Measurements from ENCODE around the gene NOL8. TPM values are rescaled to one million over a fixed set of nuclear protein-coding genes. Genes with fewer than 3 reads are reported as not detected.

Gene NOL8
- total and polyA plus RNA-seq, 4 donors: 5.3 to 21.2 (median 12.8) TPM

- no peaks in the 10 kb centered on the region for H3K9me3 ChIP-seq (ENCODE audit: control insufficient read depth in 4 of 4, low read length in 3 of 4)
- peak overlapping the region; percentile 86 to 95 for H3K9ac ChIP-seq (ENCODE audit: low read depth in 1 of 2, low read length in 2 of 2)
- peak overlapping the region; percentile 55 to 100 (median 99) for H3K4me3 ChIP-seq (ENCODE audit: low read depth in 1 of 3, low read length in 3 of 3)
- no peak for DNase-seq (ENCODE audit: low spot score)
- TF ChIP-seq TAF1 (conservative IDR thresholded peaks at IDR 0.05) (no peak), YY1 (IDR thresholded peaks at IDR 0.05) (no peak), NR2F2 (IDR thresholded peaks at IDR 0.05) (no peak), MAX (IDR thresholded peaks at IDR 0.05) (no peak), HNF4A (conservative IDR thresholded peaks at IDR 0.05) (no peak), FOXA2 (IDR thresholded peaks at IDR 0.05) (no peak), CTCF (IDR thresholded peaks at IDR 0.05; ENCODE audit: low read depth, low read length, missing input control) (no peak), FOXA1 (IDR thresholded peaks at IDR 0.05) (no peak), JUND (IDR thresholded peaks at IDR 0.05) (no peak), RAD21 (IDR thresholded peaks at IDR 0.05) (no peak), REST (IDR thresholded peaks at IDR 0.05) (no peak), EGR1 (IDR thresholded peaks at IDR 0.05; ENCODE audit: low read depth in 2 of 2) (no peak), RXRA (IDR thresholded peaks at IDR 0.05) (no peak), SP1 (IDR thresholded peaks at IDR 0.05) (no peak), GABPA (IDR thresholded peaks at IDR 0.05 in 1 of 2, conservative IDR thresholded peaks at IDR 0.05 in 1 of 2) (no peak)
- peaks cover 7 to 24% (median 18%) of the 10 kb centered on the region in 4 donors for H3K36me3 ChIP-seq (ENCODE audit: control insufficient read depth in 4 of 4, insufficient read depth in 3 of 4, low read depth in 1 of 4, low read length in 3 of 4)
- 27% methylated on average over 2 of the region's 2 CpGs for whole genome bisulfite sequencing
- H3K27ac ChIP-seq (ENCODE audit: low read depth in 1 of 2, low read length in 2 of 2): peak overlapping the region in 1 of 2 donors; percentile 94
- H3K27me3 ChIP-seq (ENCODE audit: control insufficient read depth in 4 of 4, insufficient read depth in 4 of 4, low read length in 3 of 4): no peaks in the 10 kb centered on the region
- peaks cover 0 to 20% (median 18%) of the 10 kb centered on the region in 4 donors for H3K4me1 ChIP-seq (ENCODE audit: control insufficient read depth in 4 of 4, insufficient read depth in 4 of 4, low read length in 3 of 4)
These were observed 719 bp downstream of the NOL8 start for GRCh38 chr9:92324431-92324830.

GRCh38 chr9:92315456-92315855 lies 9.7 kb downstream of the NOL8 start:
- Histone ChIP-seq H3K9ac (ENCODE audit: low read depth in 1 of 2, low read length in 2 of 2) (no peak overlapping the region), H3K9me3 (ENCODE audit: control insufficient read depth in 4 of 4, low read length in 3 of 4) (no peaks in the 10 kb centered on the region), H3K4me1 (ENCODE audit: control insufficient read depth in 4 of 4, insufficient read depth in 4 of 4, low read length in 3 of 4) (no peaks in the 10 kb centered on the region), H3K27me3 (ENCODE audit: control insufficient read depth in 4 of 4, insufficient read depth in 4 of 4, low read length in 3 of 4) (no peaks in the 10 kb centered on the region), H3K27ac (ENCODE audit: low read depth in 1 of 2, low read length in 2 of 2) (no peak overlapping the region), H3K4me3 (ENCODE audit: low read depth in 1 of 3, low read length in 3 of 3) (no peak overlapping the region), H3K36me3 (ENCODE audit: control insufficient read depth in 4 of 4, insufficient read depth in 3 of 4, low read depth in 1 of 4, low read length in 3 of 4) (peaks cover 16 to 59% (median 43%) of the 10 kb centered on the region in 4 donors)
- no peak for DNase-seq (ENCODE audit: low spot score)
- no peak for TF ChIP-seq GABPA (IDR thresholded peaks at IDR 0.05 in 1 of 2, conservative IDR thresholded peaks at IDR 0.05 in 1 of 2)
- TF ChIP-seq ATF3 (IDR thresholded peaks at IDR 0.05): no peak
- no peak for TF ChIP-seq HNF4G (IDR thresholded peaks at IDR 0.05)
- TF ChIP-seq FOXA1 (IDR thresholded peaks at IDR 0.05): no peak
- no peak for TF ChIP-seq FOXA2 (IDR thresholded peaks at IDR 0.05)
- no peak for TF ChIP-seq MAX (IDR thresholded peaks at IDR 0.05)
- no peak for TF ChIP-seq YY1 (IDR thresholded peaks at IDR 0.05)
- no peak for TF ChIP-seq EGR1 (IDR thresholded peaks at IDR 0.05; ENCODE audit: low read depth in 2 of 2)
- TF ChIP-seq NR2F2 (IDR thresholded peaks at IDR 0.05): no peak
- TF ChIP-seq, protein P1, sequence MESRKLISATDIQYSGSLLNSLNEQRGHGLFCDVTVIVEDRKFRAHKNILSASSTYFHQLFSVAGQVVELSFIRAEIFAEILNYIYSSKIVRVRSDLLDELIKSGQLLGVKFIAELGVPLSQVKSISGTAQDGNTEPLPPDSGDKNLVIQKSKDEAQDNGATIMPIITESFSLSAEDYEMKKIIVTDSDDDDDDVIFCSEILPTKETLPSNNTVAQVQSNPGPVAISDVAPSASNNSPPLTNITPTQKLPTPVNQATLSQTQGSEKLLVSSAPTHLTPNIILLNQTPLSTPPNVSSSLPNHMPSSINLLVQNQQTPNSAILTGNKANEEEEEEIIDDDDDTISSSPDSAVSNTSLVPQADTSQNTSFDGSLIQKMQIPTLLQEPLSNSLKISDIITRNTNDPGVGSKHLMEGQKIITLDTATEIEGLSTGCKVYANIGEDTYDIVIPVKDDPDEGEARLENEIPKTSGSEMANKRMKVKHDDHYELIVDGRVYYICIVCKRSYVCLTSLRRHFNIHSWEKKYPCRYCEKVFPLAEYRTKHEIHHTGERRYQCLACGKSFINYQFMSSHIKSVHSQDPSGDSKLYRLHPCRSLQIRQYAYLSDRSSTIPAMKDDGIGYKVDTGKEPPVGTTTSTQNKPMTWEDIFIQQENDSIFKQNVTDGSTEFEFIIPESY (IDR thresholded peaks at IDR 0.05): no peak
- 96% methylated on average over 5 of the region's 5 CpGs for WGBS

Data from liver (tissue), 9 donors.